Amniotic epithelial cell (primary cell): Measurements from ENCODE around the gene KRTAP4-2.
A peak's percentile ranks its signal among the peaks of the same experiment; 100 is the strongest.
"Not testable (repeated sequence)": the region's sequence is repeated elsewhere in the genome, so short reads cannot be mapped to it uniquely, and the experiment has no call there.

Source experiments
- DNase-seq: peaks from one replicate; pipeline ENCODE4 v3.0.0-alpha.2; 2010; ENCODE audit warnings: low read depth

KRTAP4-2 gene

DNA sequence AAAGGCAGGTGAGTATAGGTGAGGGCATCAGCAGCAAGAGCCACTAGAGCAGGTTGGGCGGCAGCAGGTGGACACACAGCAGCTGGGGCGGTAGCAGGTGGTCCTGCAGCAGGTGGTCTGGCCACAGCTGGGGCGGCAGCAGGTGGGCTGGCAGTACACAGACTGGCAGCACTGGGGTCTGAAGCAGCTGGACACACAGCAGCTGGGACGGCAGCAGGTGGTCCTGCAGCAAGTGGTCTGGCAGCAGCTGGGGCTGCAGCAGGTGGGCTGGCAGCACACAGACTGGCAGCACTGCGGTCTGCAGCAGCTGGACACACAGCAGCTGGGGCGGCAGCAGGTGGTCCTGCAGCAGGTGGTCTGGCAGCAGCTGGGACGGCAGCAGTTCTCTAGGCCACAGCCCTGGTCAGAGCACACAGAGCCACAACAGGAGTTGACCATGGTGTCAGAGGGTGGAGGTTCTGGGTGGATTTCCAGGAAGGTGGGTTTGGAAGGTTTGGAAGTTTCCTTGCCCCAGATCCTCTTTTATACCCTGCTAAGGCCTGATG is at the start of gene KRTAP4-2:
TSS of gene KRTAP4-2 (minus strand) at position 495 of the 545 bp plus-strand sequence. CDS start at position 438, 57 bp downstream.
- DNase-seq, result no peak

DNA sequence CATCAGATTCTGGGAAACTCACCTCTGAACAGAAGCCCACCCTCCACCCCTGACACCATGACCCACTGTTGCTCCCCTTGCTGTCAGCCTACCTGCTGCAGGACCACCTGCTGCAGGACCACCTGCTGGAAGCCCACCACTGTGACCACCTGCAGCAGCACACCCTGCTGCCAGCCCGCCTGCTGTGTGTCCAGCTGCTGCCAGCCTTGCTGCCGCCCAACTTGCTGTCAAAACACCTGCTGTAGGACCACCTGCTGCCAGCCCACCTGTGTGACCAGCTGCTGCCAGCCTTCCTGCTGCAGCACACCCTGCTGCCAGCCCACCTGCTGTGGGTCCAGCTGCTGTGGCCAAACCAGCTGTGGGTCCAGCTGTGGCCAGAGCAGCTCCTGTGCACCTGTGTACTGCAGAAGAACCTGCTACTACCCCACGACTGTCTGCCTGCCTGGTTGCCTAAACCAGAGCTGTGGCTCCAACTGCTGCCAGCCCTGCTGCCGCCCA is 48.6 kb upstream of the KRTAP4-2 start, which contains the start of gene KRTAP9-2:
TSS of gene KRTAP9-2 (plus strand) at position 51 of the 498 bp plus-strand sequence. CDS start at position 58, 7 bp downstream.
- DNase-seq, result not testable (repeated sequence)

DNA sequence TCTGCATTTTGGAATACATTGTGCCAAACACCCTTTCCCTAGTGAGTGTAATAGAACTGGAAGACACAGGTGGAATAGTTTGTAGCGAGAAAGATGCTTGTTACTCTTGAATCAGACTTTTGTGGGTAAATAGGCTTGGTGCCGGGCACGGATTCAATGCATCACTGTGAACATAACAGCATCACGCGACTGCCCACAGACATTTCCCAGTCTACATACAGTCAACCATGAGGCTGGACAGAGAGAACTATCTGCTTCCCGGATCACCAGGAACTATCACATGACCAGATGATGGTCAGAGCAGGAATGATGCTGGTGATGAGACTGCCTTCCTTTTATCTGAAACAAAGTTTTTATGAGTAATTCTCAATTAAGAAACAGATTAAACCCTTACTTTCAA is 48.0 kb upstream of the KRTAP4-2 start:
- no peak for DNase-seq

DNA sequence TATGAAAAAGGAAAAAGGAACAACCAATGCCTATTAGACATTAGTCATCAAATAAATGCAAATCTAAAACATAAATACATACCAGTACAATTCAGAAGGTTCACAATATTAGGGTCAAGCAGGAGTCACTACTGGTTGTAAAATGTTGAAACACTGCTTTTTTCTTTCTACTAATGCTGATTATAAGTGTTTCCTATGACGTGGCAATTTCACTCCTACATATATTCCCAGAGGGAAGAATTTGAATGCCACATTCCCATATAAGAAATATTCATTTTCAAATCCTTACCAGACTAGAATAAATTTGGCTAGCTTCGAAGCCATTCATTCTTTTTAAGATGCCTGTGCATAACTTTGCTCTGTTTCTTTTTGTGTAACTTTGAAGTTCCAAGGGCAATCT is 45.8 kb upstream of the KRTAP4-2 start:
- peak; percentile 8 for DNase-seq

DNA sequence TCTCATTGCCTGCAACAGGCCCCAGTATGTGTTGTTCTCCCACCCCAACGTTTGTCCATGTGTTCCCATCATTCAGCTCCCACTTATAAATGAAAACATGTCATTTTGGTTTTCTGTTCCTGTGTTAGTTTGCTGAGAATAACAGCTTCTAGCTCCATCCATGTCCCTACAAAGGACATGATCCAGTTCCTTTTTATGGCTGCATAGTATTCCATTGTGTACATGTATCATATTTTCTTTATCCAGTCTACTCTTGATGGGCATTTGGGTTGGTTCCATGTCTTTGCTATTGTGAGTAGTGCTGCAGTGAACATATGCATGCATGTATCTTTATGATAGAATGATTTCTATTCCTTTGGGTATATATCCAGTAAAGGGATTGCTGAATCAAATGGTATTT is 37.7 kb upstream of the KRTAP4-2 start:
- DNase-seq, result no peak

DNA sequence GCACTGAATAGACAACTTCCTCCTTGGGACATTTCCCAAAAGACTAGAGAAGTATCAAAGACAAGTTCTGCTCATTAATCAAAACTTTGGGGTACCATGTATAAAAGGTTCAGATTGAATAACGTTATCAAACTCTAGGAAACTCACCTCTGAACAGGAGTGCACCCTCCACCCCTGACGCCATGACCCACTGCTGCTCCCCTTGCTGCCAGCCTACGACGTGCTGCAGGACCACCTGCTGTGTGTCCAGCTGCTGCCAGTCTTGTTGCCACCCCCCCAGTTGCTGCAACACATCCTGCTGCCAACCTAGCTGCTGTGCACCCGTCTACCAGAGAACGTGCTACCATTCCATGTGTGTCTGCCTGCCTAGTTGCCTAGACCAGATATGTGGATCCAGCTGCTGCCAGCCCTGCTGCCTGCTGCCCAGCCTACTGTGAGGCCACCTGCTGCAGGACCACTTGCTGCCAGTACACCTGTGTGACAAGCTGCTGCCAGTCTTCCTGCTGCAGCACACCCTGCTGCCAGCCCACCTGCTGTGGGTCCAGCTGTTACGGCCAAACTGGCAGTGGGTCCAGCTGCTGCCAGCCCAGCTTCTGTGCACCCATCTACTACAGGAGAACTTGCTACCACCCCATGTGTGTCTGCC is 34.6 kb upstream of the KRTAP4-2 start:
- DNase-seq, result no peak

DNA sequence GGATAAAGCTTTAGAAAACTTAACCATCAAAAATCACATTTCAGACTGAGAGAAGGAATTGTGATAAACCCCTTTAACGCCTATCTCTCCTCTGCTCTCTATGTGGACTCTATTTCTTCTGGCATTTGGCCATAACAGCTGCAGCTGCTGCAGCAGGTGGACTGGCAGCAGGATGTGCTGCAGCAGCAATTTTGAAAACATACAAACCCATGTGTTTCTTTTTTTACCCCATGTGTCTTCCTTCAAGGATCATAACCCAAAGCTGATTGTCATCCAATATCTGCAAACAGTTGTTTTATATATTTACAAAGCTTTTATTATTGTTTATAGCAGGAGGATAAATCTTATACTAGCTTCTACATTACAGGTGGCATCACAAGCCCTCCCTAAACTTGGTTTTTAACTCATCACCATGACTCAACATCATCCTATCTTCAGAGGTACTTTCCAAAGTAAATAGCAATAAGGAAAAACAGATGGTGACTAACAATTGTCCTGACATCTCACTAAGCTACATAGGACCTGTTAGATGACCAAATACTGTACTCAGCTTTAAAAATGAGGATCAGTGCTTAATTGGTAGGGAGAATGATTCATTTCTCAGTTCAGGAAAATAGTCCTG is 33.9 kb upstream of the KRTAP4-2 start:
- DNase-seq, result peak; percentile 1

DNA sequence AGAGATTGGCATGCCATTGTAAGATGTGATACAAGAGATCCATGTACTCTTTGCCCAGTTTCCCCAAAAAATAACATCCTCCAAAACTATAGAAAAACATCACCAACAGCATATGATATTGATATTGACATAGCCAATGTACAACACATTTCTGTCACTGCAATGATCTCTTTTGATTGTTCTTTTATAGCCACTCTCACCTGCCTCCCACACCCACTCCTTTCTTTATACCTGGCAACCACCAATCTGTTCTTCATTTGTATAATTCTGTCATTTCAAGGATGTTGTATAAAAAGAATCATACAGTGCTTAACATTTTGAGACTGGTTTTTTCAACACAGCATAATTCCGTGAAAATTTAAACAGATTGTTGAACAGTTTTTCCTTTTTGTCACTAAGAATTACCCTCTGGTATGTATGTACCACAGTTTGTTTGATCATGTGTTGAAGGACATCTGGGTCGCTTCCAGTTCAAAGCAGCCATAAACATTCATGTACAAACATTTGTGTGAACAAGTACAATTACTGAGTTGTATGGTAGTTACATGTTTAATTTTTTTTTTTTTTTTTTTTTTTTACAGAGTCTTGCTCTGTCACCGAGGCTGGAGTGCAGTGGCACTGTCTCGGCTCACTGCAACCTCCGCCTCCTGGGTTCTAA is 21.5 kb upstream of the KRTAP4-2 start:
- no peak for DNase-seq

DNA sequence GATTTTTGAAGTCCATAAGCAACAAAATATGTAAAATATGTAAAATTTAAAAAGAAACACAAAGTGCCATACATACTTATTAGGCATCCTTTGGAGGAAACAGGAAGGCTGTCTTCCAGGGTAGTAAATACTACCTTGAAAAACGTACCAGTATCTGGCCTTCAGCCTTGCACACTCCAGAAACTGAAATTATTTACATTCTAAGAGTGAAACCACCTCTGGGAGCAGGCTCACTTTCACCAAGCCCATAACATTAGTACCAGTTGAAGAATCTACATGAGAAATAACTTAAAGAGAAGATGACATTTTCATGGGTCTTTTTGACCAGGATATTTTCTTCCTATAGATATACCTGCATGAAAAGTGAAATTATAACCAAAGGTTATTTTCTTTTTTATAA is 18.0 kb upstream of the KRTAP4-2 start:
- no peak for DNase-seq

DNA sequence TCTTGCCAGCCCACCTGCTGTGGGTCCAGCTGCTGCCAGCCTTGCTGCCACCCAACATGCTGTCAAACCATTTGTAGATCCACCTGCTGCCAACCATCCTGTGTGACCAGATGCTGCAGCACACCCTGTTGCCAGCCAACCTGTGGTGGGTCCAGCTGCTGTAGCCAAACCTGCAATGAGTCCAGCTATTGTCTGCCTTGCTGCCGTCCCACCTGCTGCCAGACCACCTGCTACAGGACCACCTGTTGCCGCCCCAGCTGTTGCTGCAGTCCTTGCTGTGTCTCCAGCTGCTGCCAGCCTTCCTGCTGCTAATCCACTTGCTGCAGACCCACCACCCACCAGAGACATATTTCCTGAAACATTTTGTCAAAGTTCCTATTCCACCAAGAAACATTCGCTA is 12.3 kb upstream of the KRTAP4-2 start:
- DNase-seq, result no peak

DNA sequence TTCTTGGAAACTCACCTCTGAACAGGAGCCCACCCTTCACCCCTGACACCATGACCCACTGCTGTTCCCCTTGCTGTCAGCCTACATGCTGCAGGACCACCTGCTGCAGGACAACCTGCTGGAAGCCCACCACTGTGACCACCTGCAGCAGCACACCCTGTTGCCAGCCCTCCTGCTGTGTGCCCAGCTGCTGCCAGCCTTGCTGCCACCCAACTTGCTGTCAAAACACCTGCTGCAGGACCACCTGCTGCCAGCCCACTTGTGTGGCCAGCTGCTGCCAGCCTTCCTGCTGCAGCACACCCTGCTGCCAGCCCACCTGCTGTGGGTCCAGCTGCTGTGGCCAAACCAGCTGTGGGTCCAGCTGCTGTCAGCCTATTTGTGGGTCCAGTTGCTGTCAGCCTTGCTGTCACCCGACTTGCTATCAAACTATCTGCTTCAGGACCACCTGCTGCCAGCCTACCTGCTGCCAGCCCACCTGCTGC is 11.9 kb upstream of the KRTAP4-2 start, which contains the start of gene KRTAP9-1:
TSS of gene KRTAP9-1 (plus strand) at position 51 of the 482 bp plus-strand sequence. CDS start at position 51, 0 bp downstream.
- DNase-seq, result not testable (repeated sequence)

DNA sequence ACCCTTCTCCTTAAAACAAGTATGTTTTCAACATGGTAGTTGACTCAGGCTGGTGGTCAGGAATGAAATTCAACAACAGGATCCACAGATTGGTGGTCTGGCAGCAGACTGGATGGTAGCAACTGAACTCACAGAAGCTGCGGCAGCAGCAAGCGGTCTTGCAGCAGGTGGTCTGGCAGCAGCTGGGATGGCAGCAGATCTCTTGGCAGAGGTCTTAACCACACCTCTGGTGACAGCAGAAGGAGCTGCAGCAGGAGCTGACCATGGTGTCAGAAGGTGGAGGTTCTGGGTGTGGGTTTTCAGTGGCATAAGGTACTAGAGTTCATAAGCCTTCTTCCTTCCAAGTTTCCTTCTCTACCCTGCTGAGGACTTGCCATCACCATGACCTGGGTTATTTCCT is 8.9 kb upstream of the KRTAP4-2 start:
- DNase-seq, result no peak

DNA sequence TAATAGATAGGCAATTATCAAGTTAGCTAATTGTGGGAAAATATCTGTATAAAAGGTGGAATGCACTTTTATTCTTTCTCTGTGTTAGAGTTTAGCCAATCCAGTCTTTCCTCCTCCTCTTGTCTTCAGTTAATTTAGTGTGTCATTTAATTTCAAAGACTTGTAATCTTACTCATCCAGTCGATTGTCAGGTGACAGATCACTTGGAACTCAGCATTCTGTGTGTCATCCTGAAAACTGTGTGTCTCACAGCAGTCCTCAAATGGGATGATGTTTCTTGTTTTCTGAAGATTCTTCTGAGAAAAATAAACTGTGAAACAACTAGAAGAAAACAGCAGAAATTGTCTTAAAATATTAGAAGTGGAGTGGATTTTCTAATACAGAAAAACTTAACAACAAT is 7.0 kb upstream of the KRTAP4-2 start:
- DNase-seq, result no peak

DNA sequence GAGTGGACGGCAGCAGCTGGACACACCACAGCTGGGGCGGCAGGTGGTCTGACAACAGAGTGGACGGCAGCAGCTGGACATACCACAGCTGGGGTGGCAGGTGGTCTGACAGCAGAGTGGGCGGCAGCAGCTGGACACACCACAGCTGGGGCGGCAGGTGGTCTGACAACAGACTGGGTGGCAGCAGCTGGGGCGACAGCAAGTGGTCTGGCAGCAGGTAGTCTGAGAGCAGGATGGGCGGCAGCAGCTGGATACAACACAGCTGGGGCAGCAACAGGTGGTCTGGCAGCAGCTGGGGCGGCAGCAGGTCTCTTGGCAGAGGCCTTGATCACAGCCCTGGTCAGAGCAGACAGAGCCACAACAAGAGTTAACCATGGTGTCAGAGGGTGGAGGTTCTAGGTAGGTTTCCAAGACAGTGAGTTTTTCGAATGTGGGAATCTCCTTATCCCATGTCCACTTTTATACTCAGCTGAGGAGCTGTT is 6.5 kb upstream of the KRTAP4-2 start, which contains the start of gene KRTAP4-1:
TSS of gene KRTAP4-1 (minus strand) at position 432 of the 482 bp plus-strand sequence. CDS start at position 375, 57 bp downstream.
- no peak for DNase-seq

DNA sequence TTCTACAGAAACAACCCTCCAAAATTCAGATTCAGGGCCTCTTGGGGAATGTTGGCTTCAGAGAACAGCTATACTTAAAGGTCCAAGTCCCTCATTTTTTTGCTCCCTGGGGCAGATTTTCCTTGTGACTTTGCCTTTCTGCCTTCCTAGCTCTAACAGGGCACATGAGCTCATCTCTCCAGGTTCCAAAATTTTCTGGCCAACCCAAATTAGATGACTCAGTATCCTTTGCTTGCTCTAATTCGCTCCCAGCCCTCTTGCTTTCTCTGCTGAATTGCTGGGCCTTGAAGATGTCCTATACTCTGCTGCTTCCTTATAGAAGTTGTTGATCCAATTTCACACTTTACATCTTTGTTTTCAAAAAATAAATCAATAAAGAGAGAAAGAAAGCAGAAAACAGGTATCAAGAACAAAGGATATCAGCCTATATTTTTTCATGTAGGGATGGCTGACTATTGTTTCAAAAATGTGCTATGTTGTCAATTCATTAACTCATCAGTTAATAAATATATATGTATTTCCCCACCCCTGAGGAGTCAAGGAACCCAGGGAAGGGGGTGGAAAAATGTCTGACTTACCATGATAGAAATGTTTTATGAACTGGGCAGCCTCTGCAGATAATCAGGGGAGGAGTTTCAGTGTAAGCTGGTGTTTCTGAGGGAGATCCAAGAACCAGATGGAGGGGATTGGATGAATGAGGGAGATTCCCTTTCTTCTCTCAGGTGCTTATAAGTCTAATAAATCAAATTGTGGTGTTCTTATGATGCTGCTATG is 1.0 kb upstream of the KRTAP4-2 start:
- DNase-seq, result no peak

DNA sequence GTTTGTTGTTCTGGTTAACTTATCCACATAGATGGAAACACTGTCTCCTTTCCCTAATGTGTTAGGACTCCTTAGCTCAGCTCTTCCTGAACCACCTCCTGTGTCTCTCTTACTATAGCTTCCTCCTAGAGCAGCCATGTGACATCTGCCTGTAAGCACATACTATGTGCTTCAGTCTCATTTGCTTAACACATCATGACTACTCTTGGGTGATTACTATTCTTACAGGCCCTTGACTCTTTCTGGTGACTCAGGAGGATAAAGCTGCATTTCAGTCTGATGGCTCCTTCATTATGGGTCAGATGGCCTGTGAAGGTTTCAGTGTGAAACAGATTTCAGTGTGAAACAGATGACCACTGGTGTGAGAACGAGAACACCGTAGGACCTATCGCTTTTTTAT is 320 bp upstream of the KRTAP4-2 start:
- DNase-seq, result peak; percentile 30

DNA sequence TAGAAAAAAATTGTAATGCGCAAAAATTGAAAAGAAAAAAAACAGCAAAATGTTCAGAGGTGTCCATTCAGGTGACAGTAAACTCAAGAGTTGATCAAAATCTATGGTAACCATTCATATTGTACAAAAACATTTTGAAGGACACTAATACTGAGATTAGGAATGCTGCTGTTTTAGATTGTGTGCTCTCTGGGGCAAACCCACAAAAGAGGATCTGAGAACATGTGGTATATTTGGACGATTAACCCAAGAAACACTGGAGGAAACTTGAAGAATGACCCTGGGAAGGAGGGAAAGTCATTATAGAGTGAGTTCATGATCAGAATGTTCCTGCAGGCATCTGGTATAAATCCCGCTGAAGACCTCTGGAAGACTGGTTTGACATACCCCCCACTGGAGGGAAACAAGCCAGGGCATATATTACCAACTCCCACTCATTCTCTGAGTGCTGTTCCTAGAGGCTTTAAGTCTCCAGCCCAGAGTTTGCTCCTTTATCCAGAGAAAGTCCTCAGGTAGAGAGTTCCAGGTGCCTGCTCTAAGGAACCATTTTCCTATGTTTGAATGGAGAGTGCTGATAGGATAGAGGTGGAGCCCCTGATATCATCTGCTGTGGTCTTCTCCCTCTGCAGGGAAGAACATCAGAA is 1.2 kb downstream of the KRTAP4-2 start:
- DNase-seq, result peak; percentile 3

DNA sequence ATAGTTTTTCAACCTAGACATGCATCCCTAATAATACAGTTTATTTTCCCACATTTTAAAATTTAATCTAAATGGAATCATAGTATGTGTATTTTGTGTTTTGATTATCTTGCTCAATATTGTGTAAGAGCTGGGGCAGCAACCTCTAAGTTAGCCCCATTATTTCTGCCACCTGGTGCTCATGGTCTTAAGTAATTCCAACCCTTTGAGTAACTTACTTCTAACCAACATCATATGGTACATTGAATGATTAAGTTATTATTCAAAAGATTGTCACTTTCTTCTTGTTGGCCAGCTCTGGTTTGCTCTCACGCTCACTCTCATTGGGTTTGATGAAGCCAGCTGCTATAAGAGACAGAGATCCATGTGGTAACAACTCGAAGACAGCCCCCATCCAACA is 6.1 kb downstream of the KRTAP4-2 start:
- DNase-seq, result peak; percentile 58

DNA sequence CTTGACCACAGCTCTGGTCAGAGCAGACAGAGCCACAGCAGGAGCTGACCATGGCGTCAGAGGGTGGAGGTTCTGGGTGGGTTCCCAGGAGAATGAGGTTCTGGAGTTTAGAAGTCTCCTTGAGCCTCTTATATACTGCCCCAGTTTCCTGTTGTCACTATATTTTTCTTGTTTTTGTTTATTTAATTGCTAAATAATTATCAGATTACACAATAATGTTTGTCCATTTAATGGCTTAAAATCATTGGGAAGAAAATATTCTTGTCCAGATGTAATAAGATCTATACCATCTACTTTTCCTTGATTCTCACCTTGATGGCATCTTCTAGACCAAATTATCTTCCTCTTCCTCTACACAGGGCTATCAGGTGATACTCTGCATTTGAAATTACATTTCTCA is 9.9 kb downstream of the KRTAP4-2 start, which contains the start of gene KRTAP4-3:
TSS of gene KRTAP4-3 (minus strand) at position 101 of the 400 bp plus-strand sequence. CDS start at position 52, 49 bp downstream.
- no peak for DNase-seq

DNA sequence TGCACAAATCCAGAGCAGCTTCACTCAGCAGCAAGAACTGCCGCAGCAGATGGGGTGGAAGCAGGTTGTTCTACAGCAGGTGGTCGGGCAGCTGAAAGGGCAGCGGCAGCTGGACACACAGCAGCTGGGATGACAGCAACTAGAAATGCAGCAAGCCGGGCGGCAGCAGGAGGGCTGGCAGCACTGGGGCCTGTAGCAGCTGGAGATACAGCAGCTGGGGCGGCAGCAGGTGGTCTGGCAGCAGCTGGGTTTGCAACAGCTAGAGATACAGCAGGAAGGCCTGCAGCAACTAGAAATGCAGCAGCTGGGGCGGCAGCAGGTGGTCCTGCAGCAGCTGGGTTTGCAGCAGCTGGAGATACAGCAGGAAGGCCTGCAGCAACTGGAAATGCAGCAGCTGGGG is 10.5 kb downstream of the KRTAP4-2 start:
- no peak for DNase-seq

DNA sequence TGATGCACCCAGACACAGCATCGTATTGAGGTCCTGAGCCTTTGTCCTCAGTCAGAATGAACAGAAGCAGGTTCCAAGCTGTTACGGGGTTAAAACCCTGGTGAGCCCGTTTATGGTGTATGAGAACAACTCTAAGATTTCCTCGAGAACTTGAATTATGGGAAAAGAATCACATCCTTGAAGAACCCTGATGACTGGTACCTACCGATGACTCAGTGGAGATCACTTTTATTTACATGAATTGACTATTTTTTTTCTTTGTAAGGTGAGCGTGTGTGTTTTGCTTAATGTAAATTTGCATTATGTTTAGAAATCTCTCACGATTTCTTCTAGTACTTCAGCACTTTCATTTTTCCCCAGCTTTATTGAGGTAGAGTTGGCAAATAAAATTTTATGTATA is 14.2 kb downstream of the KRTAP4-2 start:
- peak; percentile 16 for DNase-seq
